Measurements from ENCODE around the gene TMEM236.

DNA sequence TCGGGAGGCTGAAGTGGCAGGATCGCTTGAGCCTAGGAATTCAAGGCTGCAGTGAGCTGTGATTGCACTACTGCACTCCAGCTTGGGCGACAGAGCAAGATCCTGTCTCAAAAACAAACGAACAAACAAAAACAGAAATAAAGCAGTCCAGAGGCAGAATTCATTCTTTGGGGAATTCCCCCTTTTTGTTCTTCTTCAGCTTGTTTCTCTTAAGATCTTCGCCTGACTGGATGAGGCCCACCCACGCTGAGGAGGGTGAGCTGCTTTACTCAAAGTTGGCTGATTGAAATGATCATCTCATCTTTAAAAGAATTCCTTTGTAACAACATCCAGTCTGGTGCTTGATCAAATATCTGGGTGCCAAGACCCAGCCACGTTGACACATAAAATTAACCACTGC, 67.8 kb downstream of the TMEM236 start:
- TF ChIP-seq SIN3A (IDR thresholded peaks at IDR 0.05; ENCODE audit: borderline replicate concordance, insufficient read depth, low read length): no peak
- TF ChIP-seq FOXP2 (optimal IDR thresholded peaks at IDR 0.05; ENCODE audit: borderline replicate concordance, extremely low read depth, extremely low read length, insufficient read depth): no peak

All from PFSK-1 (cell line).